ENCODE data around the gene NUP93.
A peak's percentile ranks its signal among the peaks of the same experiment; 100 is the strongest.

NUP93 gene

GRCh38 chr16:56817056-56817455, 87.1 kb downstream of the NUP93 start:
- DNase-seq (ENCODE audit: low spot score) = no peak

GRCh38 chr16:56817938-56818337, 88.0 kb downstream of the NUP93 start:
- no peak for DNase-seq (ENCODE audit: low spot score)

- DNase-seq (ENCODE audit: low spot score) = no peak
Observed at GRCh38 chr16:56823081-56823733, 93.3 kb downstream of the NUP93 start.

- DNase-seq (ENCODE audit: low spot score) = no peak
Observed at GRCh38 chr16:56824331-56824730, 94.4 kb downstream of the NUP93 start.

GRCh38 chr16:56824804-56825203, 94.9 kb downstream of the NUP93 start:
- no peak for DNase-seq (ENCODE audit: low spot score)

GRCh38 chr16:56825826-56826225, 95.9 kb downstream of the NUP93 start:
- no peak for DNase-seq (ENCODE audit: low spot score)

GRCh38 chr16:56828647-56829046, 98.7 kb downstream of the NUP93 start:
- DNase-seq (ENCODE audit: low spot score) = no peak

- no peak for DNase-seq (ENCODE audit: low spot score)
Observed at GRCh38 chr16:56830669-56831068, 100.7 kb downstream of the NUP93 start.

GRCh38 chr16:56832768-56833167, 102.8 kb downstream of the NUP93 start:
- peak; percentile 17 for DNase-seq (ENCODE audit: low spot score)

GRCh38 chr16:56833243-56833970, 103.5 kb downstream of the NUP93 start:
- peak; percentile 30 for DNase-seq (ENCODE audit: low spot score)

GRCh38 chr16:56835320-56835719, 105.4 kb downstream of the NUP93 start:
- no peak for DNase-seq (ENCODE audit: low spot score)

- DNase-seq (ENCODE audit: low spot score) = no peak
Observed at GRCh38 chr16:56836410-56837230, 106.7 kb downstream of the NUP93 start.

GRCh38 chr16:56838622-56839337, 108.9 kb downstream of the NUP93 start:
- no peak for DNase-seq (ENCODE audit: low spot score)

GRCh38 chr16:56841233-56841632, 111.3 kb downstream of the NUP93 start:
- DNase-seq (ENCODE audit: low spot score) = no peak

- no peak for DNase-seq (ENCODE audit: low spot score)
Observed at GRCh38 chr16:56841659-56842058, 111.7 kb downstream of the NUP93 start.

GRCh38 chr16:56842133-56842532, 112.2 kb downstream of the NUP93 start:
- DNase-seq (ENCODE audit: low spot score) = no peak

- DNase-seq (ENCODE audit: low spot score) = no peak
Observed at GRCh38 chr16:56844056-56844455, 114.1 kb downstream of the NUP93 start.

GRCh38 chr16:56847173-56847910, 117.4 kb downstream of the NUP93 start:
- peak; percentile 24 for DNase-seq (ENCODE audit: low spot score)

GRCh38 chr16:56848029-56848936, 118.4 kb downstream of the NUP93 start:
- DNase-seq (ENCODE audit: low spot score) = peak; percentile 28

- no peak for DNase-seq (ENCODE audit: low spot score)
Observed at GRCh38 chr16:56848955-56849689, 119.2 kb downstream of the NUP93 start.

All from activated CD4-positive, alpha-beta T cell treated with anti-CD3 and anti-CD28 coated beads, Interleukin-2, Interleukin-4, amounts not matched to agents 100 ng/mL and 50 ng/mL, durations not matched to agents 16 hours and 8 hours (primary cell).